Caco-2 (cell line): ENCODE measurements around the gene VPS26B. TPM values are rescaled to one million over a fixed set of nuclear protein-coding genes. Genes with fewer than 3 reads are reported as not detected.
"Not testable (repeated sequence)": the region's sequence is repeated elsewhere in the genome, so short reads cannot be mapped to it uniquely, and the experiment has no call there.

Experiments
- BruUV-seq: library from RNA; stranded (reverse); fragments of 400-500 nt; replicated peaks from 2 replicates; lab custom pipeline; 2021; lab: Mats Ljungman, UMichigan
- CTCF ChIA-PET: fragments of 300-600 bp; sonication (Branson Sonifier 250); formaldehyde crosslinking; loops from one replicate; lab custom pipeline; 2022; ENCODE audit warnings: antibody characterized with exemption; lab: Charles Lee
- POLR2A ChIA-PET: fragments of 300-600 bp; sonication (Branson Sonifier 250); formaldehyde crosslinking; loops from one replicate; lab custom pipeline; 2022; ENCODE audit warnings: antibody characterized with exemption; lab: Charles Lee
- DNase-seq, 2 experiments: peaks; one replicate each; pipeline versions ENCODE4 v3.0.0 to v3.0.0-alpha.2; 2020 to 2022
- H3K27me3 ChIP-seq: replicated peaks from 2 replicates; pipeline ENCODE4 v1.6.0; 2011; ENCODE audit warnings: low read length; ENCODE audit not compliant: control insufficient read depth, insufficient read depth
- H3K36me3 ChIP-seq: 2 replicates; pipeline ENCODE4 v1.5.1; 2011; ENCODE audit warnings: low read length; ENCODE audit not compliant: control insufficient read depth, insufficient read depth
- H3K4me1 ChIP-seq: fragments of 250-450 bp; sonication (Bioruptor Pico); 2 replicates; pipeline ENCODE4 v1.5.1; 2020; ENCODE audit warnings: mild to moderate bottlenecking
- H3K4me3 ChIP-seq: 2 replicates; pipeline ENCODE4 v1.5.1; 2011; ENCODE audit warnings: low read depth, mild to moderate bottlenecking, control low read depth, low read length
- H3K9me3 ChIP-seq: fragments of 250-450 bp; sonication (Bioruptor Pico); 2 replicates; pipeline ENCODE4 v1.5.1; 2020; ENCODE audit warnings: mild to moderate bottlenecking, moderate library complexity
- H3K27ac Mint-ChIP-seq: one replicate; pipeline ENCODE4 v1.8.0; 2022; ENCODE audit warnings: mixed read lengths; ENCODE audit not compliant: unreplicated experiment
- H3K27me3 Mint-ChIP-seq: one replicate; pipeline ENCODE4 v1.8.0; 2022; ENCODE audit warnings: mixed read lengths; ENCODE audit not compliant: insufficient read depth, unreplicated experiment
- H3K36me3 Mint-ChIP-seq: one replicate; pipeline ENCODE4 v1.8.0; 2022; ENCODE audit warnings: mild to moderate bottlenecking, mixed read lengths; ENCODE audit not compliant: insufficient read depth, unreplicated experiment
- H3K4me1 Mint-ChIP-seq: one replicate; pipeline ENCODE4 v1.8.0; 2022; ENCODE audit warnings: low read depth, mixed read lengths; ENCODE audit not compliant: unreplicated experiment
- H3K4me3 Mint-ChIP-seq: one replicate; pipeline ENCODE4 v1.8.0; 2022; ENCODE audit warnings: mild to moderate bottlenecking, moderate library complexity, mixed read lengths; ENCODE audit not compliant: unreplicated experiment
- H3K9me3 Mint-ChIP-seq: one replicate; pipeline ENCODE4 v1.8.0; 2022; ENCODE audit warnings: mixed read lengths; ENCODE audit not compliant: unreplicated experiment
- CTCF ChIP-seq, 2 experiments: fragments of 200-600 bp in 1 of 2; IDR thresholded peaks; 1 replicate in 1 of 2; 2 replicates in 1 of 2; pipeline versions ENCODE4 v1.5.1 to v1.8.0; 2011 to 2022; ENCODE audit warnings: antibody characterized with exemption in 1 of 2, control low read depth in 1 of 2, inconsistent platforms in 1 of 2, low read depth in 1 of 2, low read length in 1 of 2, mild to moderate bottlenecking in 1 of 2, moderate library complexity in 1 of 2; ENCODE audit not compliant: insufficient read depth in 1 of 2, severe bottlenecking in 1 of 2, unreplicated experiment in 1 of 2
- intact Hi-C: fragments of 100-400 bp; cut with micrococcal nuclease; formaldehyde crosslinking; loops from one replicate; pipeline ENCODE4 v1.10.0; 2022; ENCODE audit not compliant: unreplicated experiment
- total RNA-seq: library from RNA; stranded (reverse); gene quantifications from 2 replicates; pipeline ENCODE4 v1.2.3, GENCODE V29; 2022

VPS26B gene
- total RNA-seq, 1 experiment from 2014 or later: 78.1 TPM

- Mint-ChIP-seq H3K36me3 (peaks cover 4% of the 10 kb centered on the region), H3K4me3 (peak overlapping the region; percentile 57), H3K4me1 (peaks cover 10% of the 10 kb centered on the region), H3K27ac (no peak overlapping the region), H3K27me3 (peaks cover 29% of the 10 kb centered on the region), H3K9me3 (no peaks in the 10 kb centered on the region)
- TF ChIP-seq CTCF (IDR thresholded peaks at IDR 0.05; ENCODE audit: insufficient read depth in 1 of 2, low read depth in 1 of 2, low read length in 1 of 2, severe bottlenecking in 1 of 2, unreplicated experiment in 1 of 2): no peak
- ChIA-PET POLR2A (no interaction called here), CTCF (interaction anchor here (0.7 kb wide), 1 partner anchor 156 kb away, joined by 4 read pairs; no protein-coding TSS in a partner anchor)
- H3K4me3 ChIP-seq: no peak overlapping the region
- DNase-seq: no peak
- H3K36me3 ChIP-seq: no peaks in the 10 kb centered on the region
- no peaks in the 10 kb centered on the region for H3K9me3 ChIP-seq
- peaks cover 5% of the 10 kb centered on the region for H3K27me3 ChIP-seq
- H3K4me1 ChIP-seq: peaks cover 6% of the 10 kb centered on the region
- intact Hi-C loops: loop anchor here (10.0 kb wide), 1 partner anchor 297 kb away; no protein-coding TSS in a partner anchor
- BruUV-seq: no TSS peak
Observed at GRCh38 chr11:134277183-134278001, 52.9 kb downstream of the VPS26B start.

- H3K4me3 ChIP-seq: no peak overlapping the region
- no TSS peak for BruUV-seq
- Mint-ChIP-seq H3K27ac (no peak overlapping the region), H3K27me3 (peaks cover 31% of the 10 kb centered on the region), H3K36me3 (peaks cover 4% of the 10 kb centered on the region), H3K4me1 (peaks cover 10% of the 10 kb centered on the region), H3K9me3 (no peaks in the 10 kb centered on the region), H3K4me3 (no peak overlapping the region)
- DNase-seq: no peak
- peaks cover 4% of the 10 kb centered on the region for H3K4me1 ChIP-seq
- intact Hi-C loops: loop anchor here (10.0 kb wide), 1 partner anchor 296 kb away; no protein-coding TSS in a partner anchor
- TF ChIP-seq CTCF (IDR thresholded peaks at IDR 0.05; ENCODE audit: insufficient read depth in 1 of 2, low read depth in 1 of 2, low read length in 1 of 2, severe bottlenecking in 1 of 2, unreplicated experiment in 1 of 2): no peak
- H3K9me3 ChIP-seq: no peaks in the 10 kb centered on the region
- H3K27me3 ChIP-seq: peaks cover 5% of the 10 kb centered on the region
- H3K36me3 ChIP-seq: no peaks in the 10 kb centered on the region
- CTCF ChIA-PET: interaction anchor here (0.7 to 1.4 kb wide), 2 partner anchors 16 to 157 kb away, joined by 4 to 6 read pairs; no protein-coding TSS in a partner anchor
- POLR2A ChIA-PET: interaction anchor here (0.6 kb wide), 1 partner anchor 25 kb away, joined by 3 read pairs; no protein-coding TSS in a partner anchor
Observed at GRCh38 chr11:134278356-134278755, 53.9 kb downstream of the VPS26B start.

GRCh38 chr11:134281635-134282034, 57.2 kb downstream of the VPS26B start:
- POLR2A ChIA-PET, H3K4me1 ChIP-seq, H3K4me3 ChIP-seq, H3K27ac Mint-ChIP-seq, H3K9me3 Mint-ChIP-seq, BruUV-seq, intact Hi-C loops, H3K4me3 Mint-ChIP-seq, H3K36me3 Mint-ChIP-seq, DNase-seq, H3K36me3 ChIP-seq, H3K27me3 ChIP-seq, CTCF ChIA-PET, H3K9me3 ChIP-seq, H3K4me1 Mint-ChIP-seq: not testable (repeated sequence)
- H3K27me3 Mint-ChIP-seq: peaks cover 29% of the 10 kb centered on the region
